ENCODE results near the gene IRS1. TPM values are rescaled to one million over a fixed set of nuclear protein-coding genes. Genes with fewer than 3 reads are reported as not detected.

IRS1 gene
- total and polyA plus RNA-seq, 7 donors = 2.3 to 29.1 (median 18.5) TPM

DNA sequence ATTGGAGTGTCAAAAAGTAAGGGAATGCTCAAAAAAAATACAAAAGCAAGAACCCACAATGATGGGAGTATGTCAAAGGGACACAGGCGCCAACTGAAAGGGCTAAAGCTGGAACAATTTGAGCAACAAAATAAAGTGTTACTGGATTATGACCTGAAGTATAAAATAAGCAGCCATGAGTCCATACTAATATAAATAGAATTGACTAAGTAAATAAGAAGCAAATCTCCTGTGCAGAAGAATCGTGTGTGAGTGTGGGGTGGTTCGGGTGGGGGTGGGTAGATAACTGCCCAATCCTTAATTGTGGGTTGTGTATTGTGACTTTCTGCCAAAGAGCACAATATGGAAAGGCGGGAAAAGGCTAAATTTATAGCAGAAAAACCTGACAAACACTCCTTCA lies 23.5 kb downstream of the IRS1 start:
- Histone ChIP-seq H3K4me1 (peaks cover 0 to 36% (median 33%) of the 10 kb centered on the region in 4 donors), H3K27me3 (no peaks in the 10 kb centered on the region), H3K4me3 (no peak overlapping the region), H3K27ac (no peak overlapping the region), H3K9me3 (peaks cover 0 to 3% (median 0%) of the 10 kb centered on the region in 4 donors), H3K36me3 (peaks cover 0 to 15% (median 3%) of the 10 kb centered on the region in 4 donors)
- DNase-seq = no peak
- intact Hi-C loops (cut with DNase I) = no loop called here
- 90 to 94% methylated on average over 4 of the region's 4 CpGs for WGBS, 2 donors
- TF ChIP-seq CTCF (IDR thresholded peaks at IDR 0.05) (no peak), POLR2A (IDR thresholded peaks at IDR 0.05) (no peak), POLR2AphosphoS5 (IDR thresholded peaks at IDR 0.05) (no peak), EP300 (IDR thresholded peaks at IDR 0.05) (no peak)

GRCh38 chr2:226775032-226775509 lies 24.5 kb downstream of the IRS1 start:
- Histone ChIP-seq H3K36me3 (peaks cover 0 to 15% (median 3%) of the 10 kb centered on the region in 4 donors), H3K27me3 (no peaks in the 10 kb centered on the region), H3K27ac (no peak overlapping the region), H3K9me3 (peaks cover 0 to 3% (median 0%) of the 10 kb centered on the region in 4 donors), H3K4me3 (no peak overlapping the region), H3K4me1 (peaks cover 0 to 39% (median 34%) of the 10 kb centered on the region in 4 donors)
- intact Hi-C loops (cut with DNase I) = no loop called here
- WGBS, 2 donors = 90 to 92% methylated on average over 3 of the region's 3 CpGs
- no peak for DNase-seq
- TF ChIP-seq POLR2AphosphoS5 (IDR thresholded peaks at IDR 0.05) (no peak), EP300 (IDR thresholded peaks at IDR 0.05) (no peak), CTCF (IDR thresholded peaks at IDR 0.05) (no peak), POLR2A (IDR thresholded peaks at IDR 0.05) (no peak)

GRCh38 chr2:226773291-226773690 lies 26.3 kb downstream of the IRS1 start:
- WGBS, 2 donors = 16 to 53% methylated on average over 2 of the region's 2 CpGs
- Histone ChIP-seq H3K36me3 (peaks cover 0 to 15% (median 3%) of the 10 kb centered on the region in 4 donors), H3K27ac (peak overlapping the region; percentile 9 to 60 (median 52)), H3K4me3 (no peak overlapping the region), H3K27me3 (no peaks in the 10 kb centered on the region), H3K9me3 (peaks cover 0 to 3% (median 0%) of the 10 kb centered on the region in 4 donors), H3K4me1 (peaks cover 0 to 44% (median 34%) of the 10 kb centered on the region in 4 donors)
- intact Hi-C loops (cut with DNase I) = no loop called here
- no peak for DNase-seq
- TF ChIP-seq CTCF (IDR thresholded peaks at IDR 0.05) = no peak
- TF ChIP-seq POLR2AphosphoS5 (IDR thresholded peaks at IDR 0.05) = no peak
- TF ChIP-seq POLR2A (IDR thresholded peaks at IDR 0.05) = no peak
- TF ChIP-seq EP300 (IDR thresholded peaks at IDR 0.05) = no peak

GRCh38 chr2:226772389-226773179 lies 27.0 kb downstream of the IRS1 start:
- Histone ChIP-seq H3K27ac (peak overlapping the region in 3 of 4 donors; percentile 51 to 60 (median 52)), H3K4me1 (peaks cover 0 to 50% (median 37%) of the 10 kb centered on the region in 4 donors), H3K4me3 (no peak overlapping the region), H3K36me3 (peaks cover 0 to 15% (median 3%) of the 10 kb centered on the region in 4 donors), H3K27me3 (no peaks in the 10 kb centered on the region), H3K9me3 (peaks cover 0 to 3% (median 0%) of the 10 kb centered on the region in 4 donors)
- intact Hi-C loops (cut with DNase I) = no loop called here
- WGBS, 2 donors = 7 to 25% methylated on average over 3 of the region's 3 CpGs
- DNase-seq = no peak
- no peak for TF ChIP-seq POLR2A (IDR thresholded peaks at IDR 0.05)
- TF ChIP-seq EP300 (IDR thresholded peaks at IDR 0.05) = no peak

GRCh38 chr2:226771067-226771466 lies 28.6 kb downstream of the IRS1 start:
- Histone ChIP-seq H3K9me3 (peaks cover 0 to 3% (median 0%) of the 10 kb centered on the region in 4 donors), H3K27me3 (no peaks in the 10 kb centered on the region), H3K27ac (peak overlapping the region in 3 of 4 donors; percentile 4 to 60 (median 52)), H3K4me3 (no peak overlapping the region), H3K36me3 (peaks cover 0 to 15% (median 3%) of the 10 kb centered on the region in 4 donors), H3K4me1 (peaks cover 0 to 64% (median 44%) of the 10 kb centered on the region in 4 donors)
- TF ChIP-seq EP300 (IDR thresholded peaks at IDR 0.05) (no peak), POLR2AphosphoS5 (IDR thresholded peaks at IDR 0.05) (no peak), CTCF (IDR thresholded peaks at IDR 0.05) (no peak), POLR2A (IDR thresholded peaks at IDR 0.05) (no peak)
- 12 to 58% methylated on average over 6 of the region's 6 CpGs for WGBS, 2 donors
- DNase-seq = no peak
- intact Hi-C loops (cut with DNase I) = no loop called here
